SK-N-MC (cell line): ENCODE results near the gene DNAH8.

Experiments used
- EZH2 ChIP-seq: fragments of 200-600 bp; sonication (generic); IDR thresholded peaks from one replicate; pipeline ENCODE4 v1.6.1; 2017; ENCODE audit warnings: antibody characterized with exemption
- FOXP2 ChIP-seq: optimal IDR thresholded peaks from 2 replicates; pipeline ENCODE3; 2011; ENCODE audit warnings: mild to moderate bottlenecking, moderate library complexity; ENCODE audit not compliant: insufficient read depth; ENCODE audit errors: extremely low read length, control extremely low read depth
- POLR2AphosphoS5 ChIP-seq: IDR thresholded peaks from 2 replicates; pipeline ENCODE4 v1.6.1; 2012; ENCODE audit warnings: mild to moderate bottlenecking, low read depth, low read length, borderline replicate concordance

DNA sequence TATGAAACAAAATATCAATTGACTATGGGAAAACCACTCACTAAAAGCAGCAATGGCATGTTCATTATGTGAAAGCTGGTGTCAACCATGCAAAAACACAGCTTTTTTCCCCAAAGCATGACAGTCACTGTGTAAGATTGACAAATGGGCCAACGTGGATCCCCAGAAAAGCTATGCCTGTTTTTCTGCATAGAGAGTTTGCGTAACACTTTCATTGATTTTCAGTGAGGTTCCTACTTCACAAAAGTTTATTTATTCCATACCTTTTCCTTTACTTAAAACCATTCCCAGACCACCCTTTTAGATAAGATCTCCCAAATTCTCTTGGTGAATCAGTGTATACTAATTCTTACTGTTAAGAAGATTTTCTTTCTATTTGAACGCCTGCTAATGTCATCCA is 195.1 kb downstream of the DNAH8 start:
- TF ChIP-seq EZH2 (no peak), POLR2AphosphoS5 (no peak), FOXP2 (no peak)
